HepG2 (cell line): ENCODE results near the gene DLG5. TPM values are rescaled to one million over a fixed set of nuclear protein-coding genes. Genes with fewer than 3 reads are reported as not detected.
A peak's percentile ranks its signal among the peaks of the same experiment; 100 is the strongest.

Experiments
- CBX1 ChIP-seq: IDR thresholded peaks from one replicate; pipeline ENCODE4 v1.6.1; 2016; ENCODE audit warnings: antibody characterized with exemption, low read depth
- CEBPG ChIP-seq: IDR thresholded peaks from 2 replicates; pipeline ENCODE4 v1.6.1; 2016
- CHD2 ChIP-seq: IDR thresholded peaks from 2 replicates; pipeline ENCODE4 v1.6.1; 2011; ENCODE audit warnings: low read depth, low read length, improper control_type of control experiment
- DMTF1 ChIP-seq: sonication (generic); formaldehyde crosslinking; IDR thresholded peaks from 2 replicates; pipeline ENCODE4 v1.4.0; 2020; ENCODE audit warnings: mild to moderate bottlenecking, missing genetic modification reagents
- FOXJ3 ChIP-seq: sonication (generic); formaldehyde crosslinking; IDR thresholded peaks from 2 replicates; pipeline ENCODE4 v1.4.0; 2020; ENCODE audit warnings: missing genetic modification reagents, mild to moderate bottlenecking, borderline replicate concordance
- GZF1 ChIP-seq: sonication (generic); formaldehyde crosslinking; IDR thresholded peaks from 2 replicates; pipeline ENCODE4 v1.5.1; 2020; ENCODE audit warnings: mild to moderate bottlenecking, missing genetic modification reagents
- IKZF1 ChIP-seq: fragments of 450-650 bp; IDR thresholded peaks from 2 replicates; pipeline ENCODE4 v1.7.1; 2016
- MED13 ChIP-seq: sonication (generic); formaldehyde crosslinking; IDR thresholded peaks from 2 replicates; pipeline ENCODE4 v1.5.0; 2020; ENCODE audit warnings: missing genetic modification reagents
- MTA1 ChIP-seq: sonication (generic); formaldehyde crosslinking; IDR thresholded peaks from 2 replicates; pipeline ENCODE4 v1.4.0; 2020; ENCODE audit warnings: missing genetic modification reagents, mild to moderate bottlenecking, borderline replicate concordance
- NONO ChIP-seq, 2 experiments: fragments of 450-650 bp in 1 of 2; sonication (generic) in 1 of 2; formaldehyde crosslinking in 1 of 2; IDR thresholded peaks in 1 of 2; conservative IDR thresholded peaks in 1 of 2; 2 replicates each; pipeline versions ENCODE4 v1.6.1 to v1.8.0; 2017 to 2022; ENCODE audit warnings: mild to moderate bottlenecking in 1 of 2, missing genetic modification reagents in 1 of 2, moderate library complexity in 1 of 2
- NR2F6 ChIP-seq, 2 experiments: IDR thresholded peaks; 2 replicates each; pipeline ENCODE4 v1.6.1; 2016; ENCODE audit warnings: antibody characterized with exemption in 1 of 2, mild to moderate bottlenecking in 1 of 2
- POLR2G ChIP-seq: fragments of 200-400 bp; formaldehyde crosslinking; IDR thresholded peaks from 2 replicates; pipeline ENCODE4 v1.6.1; 2018; ENCODE audit warnings: mild to moderate bottlenecking, low read depth, low read length, moderate library complexity
- RFXAP ChIP-seq: sonication (generic); formaldehyde crosslinking; IDR thresholded peaks from 2 replicates; pipeline ENCODE4 v1.4.0; 2020; ENCODE audit warnings: missing genetic modification reagents, borderline replicate concordance
- SPEN ChIP-seq: sonication (generic); formaldehyde crosslinking; IDR thresholded peaks from 2 replicates; pipeline ENCODE4 v1.5.1; 2020; ENCODE audit warnings: low read depth, mild to moderate bottlenecking, missing genetic modification reagents
- USF2 ChIP-seq, 2 experiments: sonication (generic) in 1 of 2; formaldehyde crosslinking in 1 of 2; IDR thresholded peaks; 2 replicates each; pipeline versions ENCODE4 v1.5.1 to v1.6.1; 2011 to 2020; ENCODE audit warnings: borderline replicate concordance in 1 of 2, low read depth in 1 of 2, low read length in 1 of 2, mild to moderate bottlenecking in 1 of 2, missing genetic modification reagents in 1 of 2, moderate library complexity in 1 of 2
- ZBTB20 ChIP-seq: sonication (generic); formaldehyde crosslinking; IDR thresholded peaks from 2 replicates; pipeline ENCODE4 v1.8.1; 2023; ENCODE audit warnings: missing genetic modification reagents, low read depth, mild to moderate bottlenecking, borderline replicate concordance
- ZEB1 ChIP-seq: IDR thresholded peaks from 2 replicates; pipeline ENCODE4 v1.6.1; 2012; ENCODE audit warnings: mild to moderate bottlenecking, low read depth, inconsistent platforms; ENCODE audit not compliant: insufficient replicate concordance
- ZNF160 ChIP-seq: sonication (generic); formaldehyde crosslinking; IDR thresholded peaks from 2 replicates; pipeline ENCODE4 v1.8.0; 2022; ENCODE audit warnings: mild to moderate bottlenecking, inconsistent platforms, missing genetic modification reagents
- ZNF569 ChIP-seq: sonication (generic); formaldehyde crosslinking; IDR thresholded peaks from 2 replicates; pipeline ENCODE4 v1.5.0; 2020; ENCODE audit warnings: mild to moderate bottlenecking, missing genetic modification reagents, moderate library complexity, borderline replicate concordance
- ZNF670 ChIP-seq: sonication (generic); formaldehyde crosslinking; IDR thresholded peaks from 2 replicates; pipeline ENCODE4 v1.8.0; 2022; ENCODE audit warnings: mild to moderate bottlenecking, missing genetic modification reagents, borderline replicate concordance
- ZNF710 ChIP-seq: sonication (generic); formaldehyde crosslinking; IDR thresholded peaks from 2 replicates; pipeline ENCODE4 v1.5.0; 2020; ENCODE audit warnings: mild to moderate bottlenecking, missing genetic modification reagents, borderline replicate concordance
- ZNF761 ChIP-seq: sonication (generic); formaldehyde crosslinking; conservative IDR thresholded peaks from 2 replicates; pipeline ENCODE4 v1.4.0; 2020; ENCODE audit warnings: mild to moderate bottlenecking, missing genetic modification reagents
- ZNF776 ChIP-seq: sonication (generic); formaldehyde crosslinking; IDR thresholded peaks from 2 replicates; pipeline ENCODE4 v1.4.0; 2020; ENCODE audit warnings: mild to moderate bottlenecking, missing genetic modification reagents
- ZNF816 ChIP-seq: sonication (generic); formaldehyde crosslinking; IDR thresholded peaks from 2 replicates; pipeline ENCODE4 v1.8.0; 2022; ENCODE audit warnings: missing genetic modification reagents, mild to moderate bottlenecking, borderline replicate concordance
- polyA plus RNA-seq, 8 experiments: library from polyadenylated mRNA; depleted of rRNA in 3 of 8; stranded (reverse) in 7 of 8; unstranded in 1 of 8; fragments of >200 nt; fragmentation: Illumina TruSeq in 4 of 8; extraction: Trizol in 4 of 8; gene quantifications; 2 replicates each; pipeline versions ENCODE4 v1.2.1 to v1.2.3, GENCODE V29; 2011 to 2016; ENCODE audit warnings: low read depth in 4 of 8, missing spikeins in 1 of 8, mixed read lengths in 1 of 8; ENCODE audit not compliant: insufficient read depth in 1 of 8
- total RNA-seq, 5 experiments: library from RNA; depleted of rRNA; stranded (reverse); fragments of >200 nt; fragmentation: Illumina TruSeq; extraction: Trizol; gene quantifications; 2 replicates each; pipeline ENCODE4 v1.2.3, GENCODE V29; 2016; ENCODE audit warnings: low read depth in 1 of 5

The DLG5 gene
- total and polyA plus RNA-seq, 2 of the 13 experiments (the other 11 are each of a cell fraction or from before 2014, with no cell fraction given) = 15.5 to 18.2 TPM

- no peak for TF ChIP-seq USF2 (IDR thresholded peaks at IDR 0.05; ENCODE audit: low read depth, low read length)
- TF ChIP-seq USF2 (CRISPR knock-in tag; IDR thresholded peaks at IDR 0.05; ENCODE audit: borderline replicate concordance) = no peak
- no peak for TF ChIP-seq ZNF670 (CRISPR knock-in tag)
- TF ChIP-seq NONO (IDR thresholded peaks at IDR 0.05) = no peak
- no peak for TF ChIP-seq NONO (CRISPR knock-in tag; conservative IDR thresholded peaks at IDR 0.05)
- no peak for TF ChIP-seq DMTF1 (CRISPR knock-in tag)
- TF ChIP-seq MTA1 (CRISPR knock-in tag) = no peak
- TF ChIP-seq POLR2G = no peak
- TF ChIP-seq ZBTB20 (CRISPR knock-in tag) = no peak
- no peak for TF ChIP-seq GZF1 (CRISPR knock-in tag)
- peak; percentile 43; the same call in 1 of the 2 replicates for TF ChIP-seq SPEN (CRISPR knock-in tag)
- TF ChIP-seq CBX1 = no peak
- TF ChIP-seq ZNF776 (CRISPR knock-in tag) = no peak
- no peak for TF ChIP-seq NR2F6 (IDR thresholded peaks at IDR 0.05)
- 0 out of 2 replicates have a peak, but pooled peaks have one; percentile 12 for TF ChIP-seq NR2F6 (CRISPR knock-in tag; IDR thresholded peaks at IDR 0.05)
- no peak for TF ChIP-seq CHD2
- no peak for TF ChIP-seq ZNF710 (CRISPR knock-in tag)
- TF ChIP-seq ZNF761 = no peak
- TF ChIP-seq CEBPG (CRISPR knock-in tag) = no peak
- no peak for TF ChIP-seq FOXJ3 (CRISPR knock-in tag)
- TF ChIP-seq ZNF569 (CRISPR knock-in tag) = no peak
- no peak for TF ChIP-seq IKZF1
- no peak for TF ChIP-seq ZNF160
- TF ChIP-seq ZEB1 = no peak
- no peak for TF ChIP-seq MED13 (CRISPR knock-in tag)
- TF ChIP-seq ZNF816 (CRISPR knock-in tag) = no peak
- TF ChIP-seq RFXAP (CRISPR knock-in tag) = no peak
Observed at GRCh38 chr10:77907900-77908717, 18.4 kb downstream of the DLG5 start (continued).
